ENCODE data around the gene SMARCC2. TPM values are rescaled to one million over a fixed set of nuclear protein-coding genes. Genes with fewer than 3 reads are reported as not detected.

The SMARCC2 gene
- total RNA-seq, 4 donors from 2014 or later = 73.6 to 125 (median 118) TPM

GRCh38 chr12:56162468-56163290 lies 26.6 kb downstream of the SMARCC2 start:
- no peak for TF ChIP-seq CTCF (IDR thresholded peaks at IDR 0.05; ENCODE audit: low read depth)

GRCh38 chr12:56161690-56162351 lies 27.5 kb downstream of the SMARCC2 start:
- TF ChIP-seq CTCF (IDR thresholded peaks at IDR 0.05; ENCODE audit: low read depth) = no peak

- no peak for TF ChIP-seq CTCF (IDR thresholded peaks at IDR 0.05; ENCODE audit: low read depth)
Measured at GRCh38 chr12:56160894-56161689, 28.2 kb downstream of the SMARCC2 start.

GRCh38 chr12:56160193-56160763 lies 29.0 kb downstream of the SMARCC2 start:
- no peak for TF ChIP-seq CTCF (IDR thresholded peaks at IDR 0.05; ENCODE audit: low read depth)

- TF ChIP-seq CTCF (IDR thresholded peaks at IDR 0.05; ENCODE audit: low read depth) = no peak
Measured at GRCh38 chr12:56159482-56160192, 29.6 kb downstream of the SMARCC2 start.

GRCh38 chr12:56158926-56159461 lies 30.3 kb downstream of the SMARCC2 start:
- TF ChIP-seq CTCF (IDR thresholded peaks at IDR 0.05; ENCODE audit: low read depth) = no peak
